Thoracic aorta (tissue), 2 donors: Measurements from ENCODE around the gene GPX3. TPM values are rescaled to one million over a fixed set of nuclear protein-coding genes. Genes with fewer than 3 reads are reported as not detected.

ENCODE experiments used
- ATAC-seq: fragments of 150-250 bp; one replicate; pipeline ENCODE4 v1.8.0; 2017; ENCODE audit warnings: low read depth; ENCODE audit not compliant: insufficient number of reproducible peaks, low FRiP score
- DNase-seq: peaks from one replicate; pipeline ENCODE4 v3.0.0-alpha.2; 2020; ENCODE audit warnings: low spot score
- H3K27ac ChIP-seq, 2 donors: fragments of 200-600 bp; sonication (generic); 1 replicate in 1 of 2; 2 replicates in 1 of 2; pipeline ENCODE4 v1.5.1; 2016; ENCODE audit warnings: mild to moderate bottlenecking in 2 of 2, moderate library complexity in 2 of 2
- H3K27me3 ChIP-seq: fragments of 200-600 bp; sonication (generic); replicated peaks from 2 replicates; pipeline ENCODE4 v1.6.0; 2016; ENCODE audit warnings: mild to moderate bottlenecking; ENCODE audit not compliant: insufficient read depth
- H3K36me3 ChIP-seq: fragments of 200-600 bp; sonication (generic); one replicate; pipeline ENCODE4 v1.5.1; 2016
- H3K4me1 ChIP-seq, 2 donors: fragments of 200-600 bp; sonication (generic); 1 replicate in 1 of 2; 2 replicates in 1 of 2; pipeline versions ENCODE4 v1.5.1 to v1.6.0; 2016; ENCODE audit warnings: low read depth in 2 of 2, mild to moderate bottlenecking in 1 of 2; ENCODE audit not compliant: control insufficient read depth in 1 of 2
- H3K4me3 ChIP-seq: fragments of 200-600 bp; sonication (generic); 2 replicates; pipeline ENCODE4 v1.5.1; 2016; ENCODE audit warnings: mild to moderate bottlenecking
- H3K9me3 ChIP-seq: fragments of 200-600 bp; sonication (generic); 2 replicates; pipeline ENCODE4 v1.5.1; 2016
- CTCF ChIP-seq: fragments of 200-600 bp; sonication (generic); IDR thresholded peaks from one replicate; pipeline ENCODE4 v1.5.1; 2019; ENCODE audit warnings: antibody characterized with exemption
- total RNA-seq, 2 donors: library from RNA; depleted of rRNA; stranded (reverse); fragments of >200 nt; gene quantifications; one replicate each; pipeline versions ENCODE4 v1.1.0 to v1.2.3, GENCODE V29; 2016

GPX3 gene
- total RNA-seq, 2 donors from 2014 or later, result 1,240 to 1,874 TPM

- ATAC-seq (no peak), DNase-seq (no peak)
- no peak for TF ChIP-seq CTCF
- Histone ChIP-seq H3K27ac (peak overlapping the region; percentile 82 to 98), H3K4me3 (peak overlapping the region; percentile 88), H3K9me3 (no peaks in the 10 kb centered on the region), H3K36me3 (peaks cover 42% of the 10 kb centered on the region), H3K4me1 (peaks cover 40 to 53% of the 10 kb centered on the region in 2 donors), H3K27me3 (no peaks in the 10 kb centered on the region)
Measured at GRCh38 chr5:151024440-151025249, 4.3 kb downstream of the GPX3 start.

GRCh38 chr5:151025250-151025606, 4.8 kb downstream of the GPX3 start:
- DNase-seq (no peak), ATAC-seq (no peak)
- peaks cover 45% of the 10 kb centered on the region for H3K36me3 ChIP-seq
- peaks cover 40 to 52% of the 10 kb centered on the region in 2 donors for H3K4me1 ChIP-seq
- TF ChIP-seq CTCF, result no peak
- peak overlapping the region; percentile 82 to 98 for H3K27ac ChIP-seq
- H3K4me3 ChIP-seq, result no peak overlapping the region
- no peaks in the 10 kb centered on the region for H3K27me3 ChIP-seq
- no peaks in the 10 kb centered on the region for H3K9me3 ChIP-seq

- Histone ChIP-seq H3K9me3 (no peaks in the 10 kb centered on the region), H3K27ac (peak overlapping the region; percentile 19 to 98), H3K4me1 (peaks cover 37 to 57% of the 10 kb centered on the region in 2 donors), H3K27me3 (no peaks in the 10 kb centered on the region), H3K4me3 (no peak overlapping the region), H3K36me3 (peaks cover 46% of the 10 kb centered on the region)
- TF ChIP-seq CTCF, result no peak
- ATAC-seq, result no peak
- DNase-seq, result no peak
Measured at GRCh38 chr5:151026088-151026487, 5.7 kb downstream of the GPX3 start.

DNA sequence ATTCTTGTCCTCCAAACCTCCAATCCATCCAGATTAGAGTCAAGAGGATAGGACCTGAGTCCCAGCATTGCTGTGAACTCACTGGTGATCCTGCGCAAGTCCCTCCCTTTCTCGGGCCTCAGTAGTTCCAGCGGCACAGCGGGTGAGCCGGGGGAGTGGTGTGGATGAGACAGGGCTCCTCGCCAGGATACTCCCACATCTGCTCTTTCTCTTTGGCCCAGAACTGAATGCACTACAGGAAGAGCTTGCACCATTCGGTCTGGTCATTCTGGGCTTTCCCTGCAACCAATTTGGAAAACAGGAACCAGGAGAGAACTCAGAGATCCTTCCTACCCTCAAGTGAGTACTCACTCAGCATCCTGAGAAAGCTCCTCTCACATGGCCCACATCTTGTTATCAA, 6.3 kb downstream of the GPX3 start:
- TF ChIP-seq CTCF, result no peak
- Histone ChIP-seq H3K9me3 (no peaks in the 10 kb centered on the region), H3K36me3 (peaks cover 52% of the 10 kb centered on the region), H3K4me1 (peaks cover 32 to 53% of the 10 kb centered on the region in 2 donors), H3K27me3 (no peaks in the 10 kb centered on the region), H3K4me3 (no peak overlapping the region), H3K27ac (peak overlapping the region in 1 of 2 donors; percentile 98)
- DNase-seq (no peak), ATAC-seq (no peak)

- TF ChIP-seq CTCF, result no peak
- ATAC-seq (no peak), DNase-seq (no peak)
- H3K9me3 ChIP-seq, result no peaks in the 10 kb centered on the region
- peaks cover 61% of the 10 kb centered on the region for H3K36me3 ChIP-seq
- no peak overlapping the region for H3K4me3 ChIP-seq
- H3K27ac ChIP-seq, result no peak overlapping the region
- H3K4me1 ChIP-seq, result peaks cover 19 to 40% of the 10 kb centered on the region in 2 donors
- H3K27me3 ChIP-seq, result no peaks in the 10 kb centered on the region
Measured at GRCh38 chr5:151027961-151028479, 7.6 kb downstream of the GPX3 start.
